HL-60 (cell line): ENCODE results near the gene FAM177B.

Experiments used
- POLR2AphosphoS5 ChIP-seq: IDR thresholded peaks from 2 replicates; pipeline ENCODE4 v1.6.1; 2012; ENCODE audit warnings: low read depth
- SPI1 ChIP-seq: IDR thresholded peaks from 2 replicates; pipeline ENCODE4 v1.6.1; 2012; ENCODE audit warnings: low read depth, mild to moderate bottlenecking, borderline replicate concordance
- TF ChIP-seq, protein P1 (sequence below): IDR thresholded peaks from one replicate; pipeline ENCODE4 v1.5.1; 2011; ENCODE audit warnings: low read length, control low read depth, inconsistent platforms; ENCODE audit not compliant: insufficient read depth
- TF ChIP-seq, protein P2 (sequence below): IDR thresholded peaks from 2 replicates; pipeline ENCODE4 v1.6.1; 2012; ENCODE audit warnings: low read depth; ENCODE audit not compliant: insufficient replicate concordance

DNA sequence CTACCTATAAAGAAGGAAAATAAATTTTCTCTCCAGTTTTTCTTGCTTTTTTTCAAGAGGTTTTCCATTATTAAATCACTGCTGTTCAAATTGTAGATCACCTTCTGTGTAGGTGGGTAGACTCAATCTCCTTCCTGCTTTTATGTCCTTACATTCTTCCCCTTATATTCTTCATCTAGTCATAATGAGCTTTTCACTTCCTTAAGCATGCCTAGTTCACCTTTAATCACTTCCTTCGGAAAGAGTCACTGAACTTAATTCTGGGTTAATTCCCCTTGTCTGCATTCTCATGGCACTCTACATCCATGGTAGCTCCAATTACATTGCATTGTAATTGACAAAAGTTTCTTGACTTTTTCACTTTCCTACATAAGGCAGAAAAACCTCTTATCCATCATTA, 6.1 kb upstream of the FAM177B start:
- TF ChIP-seq, protein P1, sequence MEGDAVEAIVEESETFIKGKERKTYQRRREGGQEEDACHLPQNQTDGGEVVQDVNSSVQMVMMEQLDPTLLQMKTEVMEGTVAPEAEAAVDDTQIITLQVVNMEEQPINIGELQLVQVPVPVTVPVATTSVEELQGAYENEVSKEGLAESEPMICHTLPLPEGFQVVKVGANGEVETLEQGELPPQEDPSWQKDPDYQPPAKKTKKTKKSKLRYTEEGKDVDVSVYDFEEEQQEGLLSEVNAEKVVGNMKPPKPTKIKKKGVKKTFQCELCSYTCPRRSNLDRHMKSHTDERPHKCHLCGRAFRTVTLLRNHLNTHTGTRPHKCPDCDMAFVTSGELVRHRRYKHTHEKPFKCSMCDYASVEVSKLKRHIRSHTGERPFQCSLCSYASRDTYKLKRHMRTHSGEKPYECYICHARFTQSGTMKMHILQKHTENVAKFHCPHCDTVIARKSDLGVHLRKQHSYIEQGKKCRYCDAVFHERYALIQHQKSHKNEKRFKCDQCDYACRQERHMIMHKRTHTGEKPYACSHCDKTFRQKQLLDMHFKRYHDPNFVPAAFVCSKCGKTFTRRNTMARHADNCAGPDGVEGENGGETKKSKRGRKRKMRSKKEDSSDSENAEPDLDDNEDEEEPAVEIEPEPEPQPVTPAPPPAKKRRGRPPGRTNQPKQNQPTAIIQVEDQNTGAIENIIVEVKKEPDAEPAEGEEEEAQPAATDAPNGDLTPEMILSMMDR: no peak
- TF ChIP-seq POLR2AphosphoS5 (no peak), SPI1 (no peak)
- TF ChIP-seq, protein P2, sequence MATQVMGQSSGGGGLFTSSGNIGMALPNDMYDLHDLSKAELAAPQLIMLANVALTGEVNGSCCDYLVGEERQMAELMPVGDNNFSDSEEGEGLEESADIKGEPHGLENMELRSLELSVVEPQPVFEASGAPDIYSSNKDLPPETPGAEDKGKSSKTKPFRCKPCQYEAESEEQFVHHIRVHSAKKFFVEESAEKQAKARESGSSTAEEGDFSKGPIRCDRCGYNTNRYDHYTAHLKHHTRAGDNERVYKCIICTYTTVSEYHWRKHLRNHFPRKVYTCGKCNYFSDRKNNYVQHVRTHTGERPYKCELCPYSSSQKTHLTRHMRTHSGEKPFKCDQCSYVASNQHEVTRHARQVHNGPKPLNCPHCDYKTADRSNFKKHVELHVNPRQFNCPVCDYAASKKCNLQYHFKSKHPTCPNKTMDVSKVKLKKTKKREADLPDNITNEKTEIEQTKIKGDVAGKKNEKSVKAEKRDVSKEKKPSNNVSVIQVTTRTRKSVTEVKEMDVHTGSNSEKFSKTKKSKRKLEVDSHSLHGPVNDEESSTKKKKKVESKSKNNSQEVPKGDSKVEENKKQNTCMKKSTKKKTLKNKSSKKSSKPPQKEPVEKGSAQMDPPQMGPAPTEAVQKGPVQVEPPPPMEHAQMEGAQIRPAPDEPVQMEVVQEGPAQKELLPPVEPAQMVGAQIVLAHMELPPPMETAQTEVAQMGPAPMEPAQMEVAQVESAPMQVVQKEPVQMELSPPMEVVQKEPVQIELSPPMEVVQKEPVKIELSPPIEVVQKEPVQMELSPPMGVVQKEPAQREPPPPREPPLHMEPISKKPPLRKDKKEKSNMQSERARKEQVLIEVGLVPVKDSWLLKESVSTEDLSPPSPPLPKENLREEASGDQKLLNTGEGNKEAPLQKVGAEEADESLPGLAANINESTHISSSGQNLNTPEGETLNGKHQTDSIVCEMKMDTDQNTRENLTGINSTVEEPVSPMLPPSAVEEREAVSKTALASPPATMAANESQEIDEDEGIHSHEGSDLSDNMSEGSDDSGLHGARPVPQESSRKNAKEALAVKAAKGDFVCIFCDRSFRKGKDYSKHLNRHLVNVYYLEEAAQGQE: no peak
